ENCODE measurements around the gene ZNF200.

GRCh38 chr16:3266873-3267537, 32.0 kb upstream of the ZNF200 start:
- TF ChIP-seq, protein P1, sequence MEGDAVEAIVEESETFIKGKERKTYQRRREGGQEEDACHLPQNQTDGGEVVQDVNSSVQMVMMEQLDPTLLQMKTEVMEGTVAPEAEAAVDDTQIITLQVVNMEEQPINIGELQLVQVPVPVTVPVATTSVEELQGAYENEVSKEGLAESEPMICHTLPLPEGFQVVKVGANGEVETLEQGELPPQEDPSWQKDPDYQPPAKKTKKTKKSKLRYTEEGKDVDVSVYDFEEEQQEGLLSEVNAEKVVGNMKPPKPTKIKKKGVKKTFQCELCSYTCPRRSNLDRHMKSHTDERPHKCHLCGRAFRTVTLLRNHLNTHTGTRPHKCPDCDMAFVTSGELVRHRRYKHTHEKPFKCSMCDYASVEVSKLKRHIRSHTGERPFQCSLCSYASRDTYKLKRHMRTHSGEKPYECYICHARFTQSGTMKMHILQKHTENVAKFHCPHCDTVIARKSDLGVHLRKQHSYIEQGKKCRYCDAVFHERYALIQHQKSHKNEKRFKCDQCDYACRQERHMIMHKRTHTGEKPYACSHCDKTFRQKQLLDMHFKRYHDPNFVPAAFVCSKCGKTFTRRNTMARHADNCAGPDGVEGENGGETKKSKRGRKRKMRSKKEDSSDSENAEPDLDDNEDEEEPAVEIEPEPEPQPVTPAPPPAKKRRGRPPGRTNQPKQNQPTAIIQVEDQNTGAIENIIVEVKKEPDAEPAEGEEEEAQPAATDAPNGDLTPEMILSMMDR (IDR thresholded peaks at IDR 0.05 in 4 of 5, conservative IDR thresholded peaks at IDR 0.05 in 1 of 5) = no peak
- TF ChIP-seq POLR2A (IDR thresholded peaks at IDR 0.05) = no peak
